HUDEP-2 (cell line): ENCODE measurements around the gene PYDC1.
A peak's percentile ranks its signal among the peaks of the same experiment; 100 is the strongest.

Source experiments
- DNase-seq, 76 experiments: peaks; one replicate each; lab custom pipeline; 2025; ENCODE audit not compliant: unreplicated experiment in 76 of 76; lab: John Stamatoyannopoulos, UW

The PYDC1 gene

GRCh38 chr16:31182391-31182790 lies 34.5 kb downstream of the PYDC1 start:
- no peak for DNase-seq

- DNase-seq: peak in 32 of 76 experiments; percentile 16 to 51 (median 29)
These were observed 35.7 kb downstream of the PYDC1 start for GRCh38 chr16:31181102-31181830.

- DNase-seq: peak in 70 of 76 experiments; percentile 26 to 99 (median 76)
These were observed 37.0 kb downstream of the PYDC1 start, which contains the start of gene FUS for GRCh38 chr16:31179747-31180459. Gene FUS (plus strand): TSS chr16:31180139. CDS start chr16:31180215, 76 bp downstream.

- no peak for DNase-seq
These were observed 37.7 kb downstream of the PYDC1 start for GRCh38 chr16:31179219-31179746.

GRCh38 chr16:31177136-31177535 lies 39.8 kb downstream of the PYDC1 start:
- DNase-seq: peak in 11 of 76 experiments; percentile 3 to 57 (median 23)

GRCh38 chr16:31170048-31170447 lies 46.9 kb downstream of the PYDC1 start:
- peak in 3 of 76 experiments; percentile 3 to 30 (median 7) for DNase-seq

GRCh38 chr16:31168848-31169247 lies 48.1 kb downstream of the PYDC1 start:
- DNase-seq: no peak

GRCh38 chr16:31167315-31167714 lies 49.6 kb downstream of the PYDC1 start:
- DNase-seq: no peak
